A549 (cell line): Measurements from ENCODE around the gene MAJIN. TPM values are rescaled to one million over a fixed set of nuclear protein-coding genes. Genes with fewer than 3 reads are reported as not detected.

Source experiments
- ATAC-seq, 2 experiments: fragments of 200-7000 bp in 1 of 2; fragments of >200 bp in 1 of 2; cut with Nextera tagmentation in 1 of 2; cut with Tn5 transposase in 1 of 2; 3 replicates each; pipeline versions ENCODE4 v1.8.0 to v1.9.1; 2018 to 2020; ENCODE audit warnings: mild to moderate bottlenecking in 1 of 2, moderate library complexity in 1 of 2
- CTCF ChIA-PET: fragments of 300-600 bp; sonication (Branson Sonifier 250); formaldehyde crosslinking; extraction: SDS; loops from one replicate; lab custom pipeline; 2021; ENCODE audit warnings: antibody characterized with exemption, inconsistent platforms; lab: Yijun Ruan, JAX
- POLR2A ChIA-PET: fragments of 350-600 bp; formaldehyde crosslinking; extraction: SDS; loops from one replicate; lab custom pipeline; 2021; ENCODE audit warnings: antibody characterized with exemption, inconsistent platforms; lab: Yijun Ruan, JAX
- DNase-seq, 2 experiments: peaks; one replicate each; pipeline versions ENCODE4 v3.0.0 to v3.0.0-alpha.2; 2011 to 2016; ENCODE audit warnings: low read depth in 1 of 2, low spot score in 1 of 2
- FAIRE-seq: peaks from 2 replicates; lab custom pipeline; 2011; peaks lifted over from hg19 to GRCh38; lab: Jason Lieb, UNC
- H3K27ac ChIP-seq, 2 experiments: fragments of >200 bp; sonication (Bioruptor Twin); formaldehyde crosslinking; 3 replicates each; pipeline ENCODE4 v1.5.1; 2016 to 2017
- H3K4me1 ChIP-seq: fragments of >200 bp; sonication (Bioruptor Twin); formaldehyde crosslinking; 3 replicates; pipeline ENCODE4 v1.6.1; 2016
- H3K4me2 ChIP-seq: fragments of >200 bp; sonication (Bioruptor Twin); formaldehyde crosslinking; 3 replicates; pipeline ENCODE4 v1.6.1; 2016
- H3K4me3 ChIP-seq: fragments of >200 bp; sonication (Bioruptor Twin); formaldehyde crosslinking; 3 replicates; pipeline ENCODE4 v1.5.1; 2016
- H3K9me3 ChIP-seq: fragments of >200 bp; sonication (Bioruptor Twin); formaldehyde crosslinking; 3 replicates; pipeline ENCODE4 v1.6.1; 2016
- ATOH8 ChIP-seq: fragments of 250-450 bp; sonication (Bioruptor Pico); IDR thresholded peaks from 2 replicates; pipeline ENCODE4 v1.5.0; 2020; ENCODE audit warnings: low read depth, mild to moderate bottlenecking, moderate library complexity
- CBX8 ChIP-seq: fragments of 200-600 bp; sonication (generic); IDR thresholded peaks from 2 replicates; pipeline ENCODE4 v1.6.1; 2016
- CEBPB ChIP-seq, 2 experiments: fragments of >200 bp in 1 of 2; sonication (Bioruptor Twin) in 1 of 2; formaldehyde crosslinking in 1 of 2; IDR thresholded peaks; 2 replicates each; pipeline ENCODE4 v1.6.1; 2012 to 2016
- CHD2 ChIP-seq: fragments of 150-350 bp; IDR thresholded peaks from 2 replicates; pipeline ENCODE4 v1.6.1; 2014; ENCODE audit warnings: low read length; ENCODE audit not compliant: partially characterized antibody
- EHMT2 ChIP-seq: fragments of 200-600 bp; sonication (generic); IDR thresholded peaks from 2 replicates; pipeline ENCODE4 v1.6.1; 2016; ENCODE audit warnings: antibody characterized with exemption, low read depth, mild to moderate bottlenecking, moderate library complexity
- ELK1 ChIP-seq: fragments of 150-350 bp; IDR thresholded peaks from 2 replicates; pipeline ENCODE4 v1.6.1; 2014; ENCODE audit warnings: low read depth, mild to moderate bottlenecking, low read length
- EP300 ChIP-seq, 2 experiments: fragments of >200 bp; sonication (Bioruptor Twin); formaldehyde crosslinking; IDR thresholded peaks; 2 replicates in 1 of 2; 3 replicates in 1 of 2; pipeline ENCODE4 v1.6.1; 2016 to 2017
- ESRRA ChIP-seq: fragments of 150-350 bp; IDR thresholded peaks from 2 replicates; pipeline ENCODE4 v1.6.1; 2014; ENCODE audit warnings: mild to moderate bottlenecking, low read length, borderline replicate concordance
- FOSB ChIP-seq: fragments of 250-450 bp; sonication (Bioruptor Pico); IDR thresholded peaks from 2 replicates; pipeline ENCODE4 v1.5.0; 2020; ENCODE audit warnings: mild to moderate bottlenecking, moderate library complexity
- FOXS1 ChIP-seq: fragments of 250-450 bp; sonication (Bioruptor Pico); IDR thresholded peaks from 2 replicates; pipeline ENCODE4 v1.5.0; 2020; ENCODE audit warnings: mild to moderate bottlenecking, moderate library complexity
- HEYL ChIP-seq: fragments of 250-450 bp; sonication (Bioruptor Pico); IDR thresholded peaks from 2 replicates; pipeline ENCODE4 v1.8.0; 2021; ENCODE audit warnings: mild to moderate bottlenecking, moderate library complexity
- MAFK ChIP-seq: fragments of 450-650 bp; IDR thresholded peaks from 2 replicates; pipeline ENCODE4 v1.6.1; 2014; ENCODE audit not compliant: partially characterized antibody
- MAZ ChIP-seq: fragments of 150-350 bp; IDR thresholded peaks from 2 replicates; pipeline ENCODE4 v1.6.1; 2014; ENCODE audit warnings: antibody characterized with exemption, low read depth, low read length, borderline replicate concordance
- NFE2L2 ChIP-seq: fragments of 150-350 bp; conservative IDR thresholded peaks from 2 replicates; pipeline ENCODE4 v1.6.1; 2014; ENCODE audit warnings: low read length
- NR3C1 ChIP-seq: fragments of >200 bp; sonication (Bioruptor Twin); formaldehyde crosslinking; IDR thresholded peaks from 3 replicates; pipeline ENCODE4 v1.6.1; 2017
- PHF8 ChIP-seq: fragments of 200-600 bp; sonication (generic); IDR thresholded peaks from 2 replicates; pipeline ENCODE4 v1.6.1; 2016; ENCODE audit warnings: low read depth, mild to moderate bottlenecking, antibody characterized with exemption, moderate library complexity, borderline replicate concordance
- RAD21 ChIP-seq, 2 experiments: fragments of >200 bp in 1 of 2; sonication (Bioruptor Twin) in 1 of 2; formaldehyde crosslinking in 1 of 2; IDR thresholded peaks in 1 of 2; conservative IDR thresholded peaks in 1 of 2; 2 replicates in 1 of 2; 3 replicates in 1 of 2; pipeline ENCODE4 v1.6.1; 2012 to 2018; ENCODE audit warnings: inconsistent platforms in 1 of 2
- RFX5 ChIP-seq: fragments of 450-650 bp; IDR thresholded peaks from 2 replicates; pipeline ENCODE4 v1.7.1; 2014; ENCODE audit warnings: antibody characterized with exemption, mild to moderate bottlenecking, moderate library complexity
- RNF2 ChIP-seq: fragments of 200-600 bp; sonication (generic); IDR thresholded peaks from 2 replicates; pipeline ENCODE4 v1.6.1; 2016; ENCODE audit warnings: low read depth, mild to moderate bottlenecking, antibody characterized with exemption, moderate library complexity, borderline replicate concordance
- TP53 ChIP-seq: fragments of 250-450 bp; sonication (Bioruptor Pico); IDR thresholded peaks from 2 replicates; pipeline ENCODE4 v1.5.0; 2021; ENCODE audit warnings: mild to moderate bottlenecking, moderate library complexity
- ZFP36 ChIP-seq: fragments of 450-650 bp; IDR thresholded peaks from 2 replicates; pipeline ENCODE4 v1.6.1; 2014; ENCODE audit warnings: borderline replicate concordance; ENCODE audit not compliant: partially characterized antibody
- ZNF302 ChIP-seq: fragments of 250-450 bp; sonication (Bioruptor Pico); IDR thresholded peaks from 2 replicates; pipeline ENCODE4 v1.9.0; 2021; ENCODE audit warnings: inconsistent platforms, mild to moderate bottlenecking, moderate library complexity
- WGBS: methylation state at CpG from one replicate; pipeline ENCODE4 v1.1.6; 2017; ENCODE audit errors: missing lambda C conversion rate; 5-methylcytosine and 5-hydroxymethylcytosine counted together
- polyA plus RNA-seq, 4 experiments: library from polyadenylated mRNA; depleted of rRNA in 3 of 4; stranded (reverse); fragments of >200 nt; fragmentation: RNase III in 1 of 4; extraction: RNeasy Plus Mini Kit Qiagen cat#74134 plus additional on column Dnase treatment in 1 of 4; gene quantifications; 2 replicates in 3 of 4; 3 replicates in 1 of 4; pipeline ENCODE4 v1.2.3, GENCODE V29; 2011 to 2017
- TF ChIP-seq, protein P1 (sequence below): fragments of >200 bp; sonication (Bioruptor Twin); formaldehyde crosslinking; IDR thresholded peaks from 2 replicates; pipeline ENCODE4 v1.6.1; 2016
- TF ChIP-seq, protein P2 (sequence below): fragments of 450-650 bp; IDR thresholded peaks from 2 replicates; pipeline ENCODE4 v1.6.1; 2014; ENCODE audit warnings: antibody characterized with exemption

The MAJIN gene
- polyA plus RNA-seq, 2 of the 4 experiments (the other 2 are of a cell fraction) = 0.12 TPM; not detected in 1

DNA sequence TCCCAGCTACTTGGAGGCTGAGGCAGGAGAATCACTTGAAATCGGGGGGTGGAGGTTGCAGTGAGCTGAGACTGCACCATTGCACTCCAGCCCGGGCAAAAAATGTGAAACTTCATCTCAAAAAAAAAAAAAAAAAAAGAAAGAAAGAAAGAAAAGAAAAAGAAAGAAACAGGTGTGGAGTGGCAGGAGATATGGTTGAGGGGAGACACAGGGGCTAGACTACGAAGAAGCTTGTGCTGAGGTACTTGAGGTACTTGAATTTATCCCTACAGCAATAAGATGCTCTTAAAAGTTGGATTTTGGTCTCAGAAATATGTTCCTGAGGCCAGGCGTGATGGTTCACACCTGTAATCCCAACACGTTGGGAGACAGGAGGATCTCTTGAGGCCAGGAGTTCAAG lies 2.2 kb upstream of the MAJIN start:
- ChIA-PET POLR2A (interaction anchor here (0.7 kb wide), 1 partner anchor 24 kb away, joined by 7 read pairs; no protein-coding TSS in a partner anchor), CTCF (interaction anchor here (0.6 kb wide), 1 partner anchor 1071 kb away, joined by 5 read pairs; no protein-coding TSS in a partner anchor)

GRCh38 chr11:64970731-64971151 lies 1.2 kb downstream of the MAJIN start:
- Histone ChIP-seq H3K27ac (no peak overlapping the region), H3K4me2 (peak overlapping the region; percentile 32; the same call in 1 of the 3 replicates), H3K4me3 (no peak overlapping the region)
- POLR2A ChIA-PET = no interaction called here
- DNase-seq = peak in 1 of 2 experiments; percentile 53
- TF ChIP-seq MAZ (no peak), FOXS1 (CRISPR knock-in tag) (no peak), ESRRA (no peak), TP53 (CRISPR knock-in tag) (no peak), PHF8 (no peak), ATOH8 (CRISPR knock-in tag) (no peak), NR3C1 (no peak), ZNF302 (CRISPR knock-in tag) (no peak), CBX8 (no peak), ELK1 (no peak), EHMT2 (no peak), CEBPB (IDR thresholded peaks at IDR 0.05) (no peak), RNF2 (no peak)
- TF ChIP-seq, protein P1, sequence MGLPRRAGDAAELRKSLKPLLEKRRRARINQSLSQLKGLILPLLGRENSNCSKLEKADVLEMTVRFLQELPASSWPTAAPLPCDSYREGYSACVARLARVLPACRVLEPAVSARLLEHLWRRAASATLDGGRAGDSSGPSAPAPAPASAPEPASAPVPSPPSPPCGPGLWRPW = no peak
- TF ChIP-seq, protein P2, sequence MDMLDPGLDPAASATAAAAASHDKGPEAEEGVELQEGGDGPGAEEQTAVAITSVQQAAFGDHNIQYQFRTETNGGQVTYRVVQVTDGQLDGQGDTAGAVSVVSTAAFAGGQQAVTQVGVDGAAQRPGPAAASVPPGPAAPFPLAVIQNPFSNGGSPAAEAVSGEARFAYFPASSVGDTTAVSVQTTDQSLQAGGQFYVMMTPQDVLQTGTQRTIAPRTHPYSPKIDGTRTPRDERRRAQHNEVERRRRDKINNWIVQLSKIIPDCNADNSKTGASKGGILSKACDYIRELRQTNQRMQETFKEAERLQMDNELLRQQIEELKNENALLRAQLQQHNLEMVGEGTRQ = no peak
- TF ChIP-seq, all 56 proteins: peak for 0
- no peaks in the 10 kb centered on the region for H3K9me3 ChIP-seq
- 71% methylated on average over 8 of the region's 8 CpGs for WGBS
- CTCF ChIA-PET = no interaction called here
- H3K4me1 ChIP-seq = peaks cover 9% of the 10 kb centered on the region
- FAIRE-seq = no peak
- no peak for ATAC-seq

More for the DNA sequence above, 2.2 kb upstream of the MAJIN start:
- Histone ChIP-seq H3K4me3 (no peak overlapping the region), H3K4me1 (peaks cover 9% of the 10 kb centered on the region), H3K9me3 (no peaks in the 10 kb centered on the region), H3K4me2 (no peak overlapping the region), H3K27ac (no peak overlapping the region)
- 42% methylated on average over 5 of the region's 5 CpGs for WGBS
- DNase-seq (no peak), FAIRE-seq (no peak), ATAC-seq (no peak)
- no peak for TF ChIP-seq EP300 (IDR thresholded peaks at IDR 0.05)
- no peak for TF ChIP-seq ZFP36
- no peak for TF ChIP-seq FOSB (CRISPR knock-in tag)
- no peak for TF ChIP-seq CHD2
- TF ChIP-seq MAFK = no peak
- TF ChIP-seq RFX5 = no peak
- no peak for TF ChIP-seq CBX8
- no peak for TF ChIP-seq HEYL (CRISPR knock-in tag)
- TF ChIP-seq NFE2L2 = no peak

- no peak overlapping the region for H3K27ac ChIP-seq
- TF ChIP-seq RAD21 (conservative IDR thresholded peaks at IDR 0.05 in 1 of 2, IDR thresholded peaks at IDR 0.05 in 1 of 2) = no peak
- TF ChIP-seq, all 56 proteins: peak for 0
- POLR2A ChIA-PET = interaction anchor here (0.7 kb wide), 1 partner anchor 17 kb away, joined by 6 read pairs; no protein-coding TSS in a partner anchor
Observed at GRCh38 chr11:64969209-64969608, 2.7 kb downstream of the MAJIN start.

More at GRCh38 chr11:64969209-64969608, 2.7 kb downstream of the MAJIN start:
- no peaks in the 10 kb centered on the region for H3K9me3 ChIP-seq
- 46% methylated on average over 5 of the region's 5 CpGs for WGBS
- CTCF ChIA-PET = interaction anchor here (1.3 kb wide), 1 partner anchor 44 kb away, joined by 3 read pairs; no protein-coding TSS in a partner anchor
- DNase-seq (peak in 1 of 2 experiments; percentile 21), ATAC-seq (peak in 1 of 2 experiments; percentile 34; a peak in 2 of 6 replicates), FAIRE-seq (no peak)
- no peak overlapping the region for H3K4me3 ChIP-seq
- no peak overlapping the region for H3K4me2 ChIP-seq
- H3K4me1 ChIP-seq = peaks cover 9% of the 10 kb centered on the region
